Brain microvascular endothelial cell (primary cell): ENCODE measurements around the gene OGDH.

Experiments used
- DNase-seq: peaks from one replicate; pipeline ENCODE4 v3.0.0-alpha.2; 2020
- H3K27ac ChIP-seq: fragments of 250-450 bp; sonication (Bioruptor Pico); 2 replicates; pipeline ENCODE4 v1.5.1; 2020; ENCODE audit warnings: mild to moderate bottlenecking, moderate library complexity
- H3K27me3 ChIP-seq: fragments of 250-450 bp; sonication (Bioruptor Pico); replicated peaks from 2 replicates; pipeline ENCODE4 v1.5.1; 2020; ENCODE audit warnings: mild to moderate bottlenecking
- H3K36me3 ChIP-seq: fragments of 250-450 bp; sonication (Bioruptor Pico); replicated peaks from 2 replicates; pipeline ENCODE4 v1.5.1; 2020; ENCODE audit warnings: mild to moderate bottlenecking
- H3K4me3 ChIP-seq: 2 replicates; pipeline ENCODE4 v1.5.1; 2011; ENCODE audit warnings: low read depth, mild to moderate bottlenecking, control low read depth, low read length, moderate library complexity
- CTCF ChIP-seq: IDR thresholded peaks from 2 replicates; pipeline ENCODE4 v1.5.1; 2011; ENCODE audit warnings: low read depth, mild to moderate bottlenecking, moderate library complexity, low read length, control low read depth, inconsistent platforms; ENCODE audit errors: missing control alignments
- in situ Hi-C: cut with HindIII; loops from 2 replicates; pipeline ENCODE4 v1.10.0; 2017; ENCODE audit warnings: low sequenced_read_pairs, low pct_ligation_motif_present

OGDH gene

DNA sequence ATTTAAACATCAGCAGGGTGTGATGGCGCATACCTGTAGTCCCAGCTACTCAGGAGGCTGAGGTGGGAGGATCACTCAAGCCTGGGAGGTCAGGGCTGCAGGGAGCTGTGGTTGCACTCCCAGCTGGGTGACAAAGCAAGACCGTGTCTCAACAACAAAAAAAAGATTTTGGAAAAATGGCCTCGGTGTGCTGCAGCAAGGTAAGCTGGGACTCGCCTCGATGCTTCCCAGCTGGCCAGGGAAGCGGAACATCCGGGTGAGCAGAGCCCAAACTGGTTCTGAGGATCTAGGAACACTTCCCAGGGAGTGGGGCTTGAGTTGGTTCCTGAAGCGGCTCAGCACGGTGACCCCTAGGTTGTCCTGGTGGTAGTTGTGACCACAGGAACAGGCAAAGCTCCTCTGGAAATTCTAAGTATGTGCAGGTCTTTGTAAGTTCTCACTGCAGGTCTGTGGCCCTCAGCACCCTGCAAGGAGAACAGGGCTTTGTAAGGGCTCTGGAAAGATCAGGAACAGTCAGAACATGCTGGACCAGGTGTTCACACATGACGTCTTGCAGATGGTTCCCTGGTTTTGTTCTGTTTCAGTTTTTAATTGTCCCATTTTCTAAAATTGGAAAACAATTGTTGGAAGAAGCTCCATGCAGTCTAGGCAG, 103.6 kb downstream of the OGDH start:
- no peak for TF ChIP-seq CTCF
- Histone ChIP-seq H3K4me3 (no peak overlapping the region), H3K27ac (no peak overlapping the region), H3K36me3 (peaks cover 22% of the 10 kb centered on the region), H3K27me3 (no peaks in the 10 kb centered on the region)
- in situ Hi-C loops: no loop called here
- no peak for DNase-seq

- Histone ChIP-seq H3K4me3 (no peak overlapping the region), H3K36me3 (peaks cover 22% of the 10 kb centered on the region), H3K27me3 (no peaks in the 10 kb centered on the region), H3K27ac (no peak overlapping the region)
- in situ Hi-C loops: no loop called here
- no peak for TF ChIP-seq CTCF
- DNase-seq: no peak
Observed at GRCh38 chr7:44711528-44711927, 105.1 kb downstream of the OGDH start.

DNA sequence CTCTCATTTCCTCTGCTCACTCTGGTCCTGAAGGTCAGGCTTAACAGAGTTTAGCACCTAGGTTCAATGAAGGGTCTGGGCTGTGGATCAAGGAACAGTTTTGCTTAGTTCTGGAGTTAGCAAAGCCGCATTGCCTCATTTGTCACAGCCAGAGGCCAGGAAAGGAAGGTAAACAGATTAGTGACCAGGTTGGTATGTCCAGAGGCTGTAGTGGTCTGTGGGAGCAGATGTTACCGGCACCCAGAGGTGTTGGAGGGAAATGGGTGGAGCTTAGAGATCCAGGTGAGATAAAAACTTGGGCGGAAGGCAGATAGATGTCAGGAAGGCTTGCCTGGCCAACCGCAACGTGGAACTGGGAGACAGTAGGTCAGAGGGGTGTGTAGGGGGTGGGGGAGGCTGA, 105.6 kb downstream of the OGDH start:
- in situ Hi-C loops: no loop called here
- H3K27ac ChIP-seq: no peak overlapping the region
- DNase-seq: no peak
- H3K36me3 ChIP-seq: peaks cover 21% of the 10 kb centered on the region
- H3K27me3 ChIP-seq: no peaks in the 10 kb centered on the region
- H3K4me3 ChIP-seq: no peak overlapping the region
- TF ChIP-seq CTCF: no peak

DNA sequence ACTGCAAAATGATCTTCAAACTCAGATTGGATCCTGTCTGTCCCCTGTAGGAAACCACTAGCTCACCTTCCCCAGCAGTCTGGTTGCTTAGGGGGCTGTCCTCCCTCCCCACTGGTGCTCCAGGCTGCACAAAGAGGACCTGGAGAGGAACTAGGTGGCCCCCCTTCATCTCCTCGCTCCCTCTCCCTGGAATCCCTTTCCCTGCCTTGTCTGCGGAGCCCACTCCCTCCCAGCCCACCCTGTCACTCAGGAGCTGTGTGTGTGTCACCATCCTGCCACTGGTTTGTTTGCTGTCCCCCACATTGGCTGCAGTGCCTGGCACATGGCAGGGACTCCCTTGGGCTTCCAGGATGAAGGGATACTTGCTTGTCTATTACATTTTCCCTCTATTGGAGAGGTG, 106.7 kb downstream of the OGDH start:
- Histone ChIP-seq H3K36me3 (peaks cover 10% of the 10 kb centered on the region), H3K27me3 (no peaks in the 10 kb centered on the region), H3K27ac (no peak overlapping the region), H3K4me3 (no peak overlapping the region)
- TF ChIP-seq CTCF: no peak
- DNase-seq: no peak
- in situ Hi-C loops: no loop called here

- Histone ChIP-seq H3K4me3 (no peak overlapping the region), H3K27ac (no peak overlapping the region), H3K36me3 (peaks cover 10% of the 10 kb centered on the region), H3K27me3 (no peaks in the 10 kb centered on the region)
- TF ChIP-seq CTCF: no peak
- DNase-seq: no peak
- in situ Hi-C loops: no loop called here
Observed at GRCh38 chr7:44713680-44714335, 107.4 kb downstream of the OGDH start.

GRCh38 chr7:44716205-44716604, 109.8 kb downstream of the OGDH start:
- no peak for DNase-seq
- no peaks in the 10 kb centered on the region for H3K27me3 ChIP-seq
- H3K36me3 ChIP-seq: no peaks in the 10 kb centered on the region
- in situ Hi-C loops: no loop called here
- no peak for TF ChIP-seq CTCF
- H3K27ac ChIP-seq: no peak overlapping the region
- no peak overlapping the region for H3K4me3 ChIP-seq
